Measurements from ENCODE around the gene GRID1. TPM values are rescaled to one million over a fixed set of nuclear protein-coding genes. Genes with fewer than 3 reads are reported as not detected.

The GRID1 gene
- total RNA-seq, 1 experiment from 2014 or later, result 5.6 TPM

GRCh38 chr10:85858776-85859515 is 507.6 kb downstream of the GRID1 start:
- no TSS peak for BruUV-seq (replicated peaks)
- DNase-seq (ENCODE audit: low read depth, low spot score) (no peak), ATAC-seq (no peak)
- H3K4me3 ChIP-seq (replicated peaks in 1 of 2; ENCODE audit: low read depth in 1 of 2, low read length in 2 of 2), result no peak overlapping the region
- H3K79me2 ChIP-seq (ENCODE audit: insufficient read depth, low read length), result no peaks in the 10 kb centered on the region
- no peak overlapping the region for H3K27ac ChIP-seq (ENCODE audit: low read depth, low read length)
- H3K27me3 ChIP-seq (ENCODE audit: insufficient read depth, low read length), result no peaks in the 10 kb centered on the region
- CTCF ChIA-PET, result no interaction called here
- no peaks in the 10 kb centered on the region for H3K4me1 ChIP-seq (ENCODE audit: control insufficient read depth in 1 of 2, insufficient read depth in 2 of 2, low read length in 2 of 2)
- H3K9me3 ChIP-seq (ENCODE audit: control insufficient read depth in 1 of 2, insufficient read depth in 1 of 2, low read depth in 1 of 2, low read length in 2 of 2), result no peaks in the 10 kb centered on the region
- intact Hi-C loops (cut with micrococcal nuclease), result no loop called here
- no peaks in the 10 kb centered on the region for H3K9me2 ChIP-seq (ENCODE audit: insufficient read depth)
- H3K4me2 ChIP-seq (ENCODE audit: low read length), result no peak overlapping the region
- no peaks in the 10 kb centered on the region for H4K20me1 ChIP-seq (ENCODE audit: insufficient read depth)
- no peak overlapping the region for H3K9ac ChIP-seq (ENCODE audit: low read length)
- RAD21 ChIA-PET (ENCODE audit: low non-redundant PET in 1 of 2, low total read pairs in 2 of 2, uncharacterized antibody in 2 of 2, unreplicated experiment in 2 of 2), result no interaction called here
- no peak overlapping the region for H2AFZ ChIP-seq (ENCODE audit: low read depth, low read length, poor library complexity, severe bottlenecking)
- POLR2A ChIA-PET, result no interaction called here
- no peak for TF ChIP-seq CEBPB (IDR thresholded peaks at IDR 0.05; ENCODE audit: low read depth)
- no peak for TF ChIP-seq TCF7L2 (IDR thresholded peaks at IDR 0.05; ENCODE audit: borderline replicate concordance, extremely low read depth, insufficient read depth, insufficient read length)
- TF ChIP-seq FOSL1 (IDR thresholded peaks at IDR 0.05; ENCODE audit: low read depth), result no peak
- TF ChIP-seq, protein P1, sequence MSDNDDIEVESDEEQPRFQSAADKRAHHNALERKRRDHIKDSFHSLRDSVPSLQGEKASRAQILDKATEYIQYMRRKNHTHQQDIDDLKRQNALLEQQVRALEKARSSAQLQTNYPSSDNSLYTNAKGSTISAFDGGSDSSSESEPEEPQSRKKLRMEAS (IDR thresholded peaks at IDR 0.05), result no peak
- no peak for TF ChIP-seq POLR2A (IDR thresholded peaks at IDR 0.05; ENCODE audit: borderline replicate concordance, extremely low read depth, insufficient read depth, insufficient read length)
- no peak for TF ChIP-seq ZBTB33 (IDR thresholded peaks at IDR 0.05; ENCODE audit: extremely low read depth, insufficient replicate concordance, low read length)
- TF ChIP-seq CTCF (IDR thresholded peaks at IDR 0.05 in 2 of 3, conservative IDR thresholded peaks at IDR 0.05 in 1 of 3; ENCODE audit: borderline replicate concordance in 1 of 3, insufficient read depth in 1 of 3, low read depth in 2 of 3, low read length in 2 of 3), result no peak
- no peak for TF ChIP-seq SIN3A (IDR thresholded peaks at IDR 0.05; ENCODE audit: low read depth)
- H3K36me3 ChIP-seq (ENCODE audit: control insufficient read depth in 1 of 2, insufficient read depth in 2 of 2, low read length in 2 of 2), result no peaks in the 10 kb centered on the region

All from HCT116 (cell line).